NCI-H748 (cell line): ENCODE measurements around the gene SLC25A6.
"Not testable (repeated sequence)": the region's sequence is repeated elsewhere in the genome, so short reads cannot be mapped to it uniquely, and the experiment has no call there.

Source experiments
- DNase-seq: peaks from one replicate; lab custom pipeline; 2025; ENCODE audit not compliant: unreplicated experiment; lab: John Stamatoyannopoulos, UW

Gene SLC25A6

GRCh38 chrX:1416327-1416784 is 24.4 kb upstream of the SLC25A6 start:
- DNase-seq = no peak

- no peak for DNase-seq
These were observed 20.7 kb upstream of the SLC25A6 start for GRCh38 chrX:1412551-1413161.

GRCh38 chrX:1411326-1411725 is 19.4 kb upstream of the SLC25A6 start:
- DNase-seq = no peak

- no peak for DNase-seq
These were observed 15.1 kb upstream of the SLC25A6 start for GRCh38 chrX:1407035-1407434.

GRCh38 chrX:1405769-1406168 is 13.9 kb upstream of the SLC25A6 start:
- not testable (repeated sequence) for DNase-seq

GRCh38 chrX:1403867-1404266 is 12.0 kb upstream of the SLC25A6 start:
- not testable (repeated sequence) for DNase-seq

- DNase-seq = no peak
These were observed 11.3 kb upstream of the SLC25A6 start for GRCh38 chrX:1403228-1403627.

- DNase-seq = no peak
These were observed 9.9 kb upstream of the SLC25A6 start for GRCh38 chrX:1401611-1402430.

- DNase-seq = no peak
These were observed 9.0 kb upstream of the SLC25A6 start for GRCh38 chrX:1400742-1401471.

- no peak for DNase-seq
These were observed 8.1 kb upstream of the SLC25A6 start for GRCh38 chrX:1400049-1400448.

GRCh38 chrX:1398431-1399340 is 6.8 kb upstream of the SLC25A6 start:
- DNase-seq = no peak

GRCh38 chrX:1397441-1398270 is 5.7 kb upstream of the SLC25A6 start:
- no peak for DNase-seq

GRCh38 chrX:1397001-1397400 is 5.1 kb upstream of the SLC25A6 start:
- DNase-seq = no peak

- DNase-seq = no peak
These were observed 3.8 kb upstream of the SLC25A6 start for GRCh38 chrX:1395646-1396216.

GRCh38 chrX:1394731-1395501 is 3.0 kb upstream of the SLC25A6 start:
- no peak for DNase-seq

- DNase-seq = no peak
These were observed 2.1 kb upstream of the SLC25A6 start for GRCh38 chrX:1393871-1394615.

- no peak for DNase-seq
These were observed 609 bp upstream of the SLC25A6 start for GRCh38 chrX:1392376-1393068.

GRCh38 chrX:1391370-1391706 is 575 bp downstream of the SLC25A6 start:
- DNase-seq = no peak
